SK-N-SH (cell line): Measurements from ENCODE around the gene WWOX. TPM values are rescaled to one million over a fixed set of nuclear protein-coding genes. Genes with fewer than 3 reads are reported as not detected.

ENCODE experiments used
- CTCF ChIA-PET: fragments of 300-600, 350-600 bp; formaldehyde crosslinking; extraction: SDS; loops from one replicate; lab custom pipeline; 2021; lab: Yijun Ruan, JAX
- POLR2A ChIA-PET: fragments of 350-600 bp; sonication (Branson Sonifier 250); formaldehyde crosslinking; extraction: SDS; loops from one replicate; lab custom pipeline; 2020; ENCODE audit warnings: antibody characterized with exemption, inconsistent platforms; lab: Yijun Ruan, JAX
- DNase-seq: peaks from one replicate; pipeline ENCODE4 v3.0.0; 2012
- H2AFZ ChIP-seq: fragments of 200-600 bp; sonication (generic); 2 replicates; pipeline ENCODE4 v1.8.1; 2016; ENCODE audit warnings: antibody characterized with exemption, mild to moderate bottlenecking, low read depth
- H3F3A ChIP-seq: fragments of 200-600 bp; sonication (generic); replicated peaks from 2 replicates; pipeline ENCODE3; 2016; ENCODE audit warnings: antibody characterized with exemption, mild to moderate bottlenecking; ENCODE audit not compliant: insufficient read depth
- H3K27ac ChIP-seq, 2 experiments: fragments of 200-500 bp in 1 of 2; fragments of 200-600 bp in 1 of 2; sonication (Bioruptor generic) in 1 of 2; sonication (generic), shearing (Covaris generic) in 1 of 2; 2 replicates each; pipeline versions ENCODE4 v1.5.1 to v1.6.1; 2014 to 2016; ENCODE audit warnings: low read depth in 2 of 2, inconsistent platforms in 1 of 2, low read length in 1 of 2, mild to moderate bottlenecking in 1 of 2, mixed read lengths in 1 of 2
- H3K27me3 ChIP-seq: fragments of 200-600 bp; sonication (generic), shearing (Covaris generic); 2 replicates; pipeline ENCODE4 v1.6.1; 2016; ENCODE audit warnings: mixed run types; ENCODE audit not compliant: insufficient read depth
- H3K36me3 ChIP-seq, 2 experiments: fragments of 200-500 bp in 1 of 2; fragments of 200-600 bp in 1 of 2; sonication (Bioruptor generic) in 1 of 2; sonication (generic) in 1 of 2; replicated peaks in 1 of 2; 2 replicates each; pipeline versions ENCODE3 to v1.5.1; 2014 to 2016; ENCODE audit warnings: low read length in 1 of 2, mild to moderate bottlenecking in 1 of 2; ENCODE audit not compliant: insufficient read depth in 2 of 2, control insufficient read depth in 1 of 2
- H3K4me1 ChIP-seq, 2 experiments: fragments of 200-500 bp in 1 of 2; fragments of 200-600 bp in 1 of 2; sonication (Bioruptor generic) in 1 of 2; sonication (generic), shearing (Covaris generic) in 1 of 2; 2 replicates each; pipeline versions ENCODE4 v1.5.1 to v1.6.1; 2014 to 2016; ENCODE audit warnings: low read depth in 1 of 2, low read length in 1 of 2, mixed run types in 1 of 2; ENCODE audit not compliant: insufficient read depth in 2 of 2, control insufficient read depth in 1 of 2
- H3K4me2 ChIP-seq: fragments of 200-600 bp; sonication (generic), shearing (Covaris generic); 2 replicates; pipeline ENCODE4 v1.6.1; 2017; ENCODE audit warnings: mixed run types
- H3K4me3 ChIP-seq, 2 experiments: fragments of 200-500 bp in 1 of 2; fragments of 200-600 bp in 1 of 2; sonication (Bioruptor generic) in 1 of 2; sonication (generic), shearing (Covaris generic) in 1 of 2; 2 replicates each; pipeline versions ENCODE4 v1.5.1 to v1.8.1; 2014 to 2016; ENCODE audit warnings: low read depth in 2 of 2, inconsistent platforms in 1 of 2, low read length in 1 of 2, mild to moderate bottlenecking in 1 of 2, mixed read lengths in 1 of 2, moderate library complexity in 1 of 2
- H3K79me2 ChIP-seq: fragments of 200-600 bp; sonication (generic); 2 replicates; pipeline ENCODE4 v1.8.1; 2017; ENCODE audit warnings: mild to moderate bottlenecking; ENCODE audit not compliant: insufficient read depth
- H3K9ac ChIP-seq: fragments of 200-600 bp; sonication (generic); 2 replicates; pipeline ENCODE4 v1.6.1; 2017; ENCODE audit warnings: mixed run types
- H3K9me2 ChIP-seq: fragments of 200-600 bp; sonication (generic); 2 replicates; pipeline ENCODE4 v1.6.1; 2017; ENCODE audit warnings: mixed run types
- H3K9me3 ChIP-seq: fragments of 200-600 bp; sonication (generic); 2 replicates; pipeline ENCODE4 v1.6.1; 2017; ENCODE audit warnings: mixed run types, mild to moderate bottlenecking, moderate library complexity
- H4K20me1 ChIP-seq: fragments of 200-600 bp; sonication (generic); 2 replicates; pipeline ENCODE4 v1.6.1; 2017; ENCODE audit warnings: mild to moderate bottlenecking, mixed run types; ENCODE audit not compliant: insufficient read depth
- CHD2 ChIP-seq: fragments of 150-350 bp; IDR thresholded peaks from 2 replicates; pipeline ENCODE4 v1.6.1; 2018; ENCODE audit warnings: low read length; ENCODE audit not compliant: partially characterized antibody
- CTCF ChIP-seq: fragments of 200-600 bp; sonication (generic); IDR thresholded peaks from 2 replicates; pipeline ENCODE4 v1.6.1; 2017; ENCODE audit warnings: antibody characterized with exemption, mild to moderate bottlenecking, moderate library complexity
- EP300 ChIP-seq, 2 experiments: IDR thresholded peaks; 2 replicates each; pipeline versions ENCODE4 v1.4.0 to v1.6.1; 2012; ENCODE audit warnings: borderline replicate concordance in 1 of 2, low read depth in 1 of 2, low read length in 1 of 2
- FOXM1 ChIP-seq: IDR thresholded peaks from 2 replicates; pipeline ENCODE4 v1.4.0; 2012; ENCODE audit warnings: low read depth, mild to moderate bottlenecking
- MAX ChIP-seq: IDR thresholded peaks from 2 replicates; pipeline ENCODE4 v1.4.0; 2012; ENCODE audit warnings: low read depth
- NFIC ChIP-seq: IDR thresholded peaks from 2 replicates; pipeline ENCODE4 v1.4.0; 2012; ENCODE audit warnings: borderline replicate concordance
- NRF1 ChIP-seq: IDR thresholded peaks from 2 replicates; pipeline ENCODE4 v1.6.1; 2012; ENCODE audit warnings: low read depth, mild to moderate bottlenecking, low read length
- PBX3 ChIP-seq: IDR thresholded peaks from 2 replicates; pipeline ENCODE4; 2012
- POLR2AphosphoS5 ChIP-seq: IDR thresholded peaks from 2 replicates; pipeline ENCODE4 v1.6.1; 2012; ENCODE audit warnings: low read depth, low read length
- RAD21 ChIP-seq: IDR thresholded peaks from 2 replicates; pipeline ENCODE4 v1.6.1; 2012; ENCODE audit warnings: mild to moderate bottlenecking, low read length
- RFX5 ChIP-seq: IDR thresholded peaks from 2 replicates; pipeline ENCODE4 v1.6.1; 2012; ENCODE audit warnings: mild to moderate bottlenecking, improper control_type of control experiment, low read length
- RXRA ChIP-seq: IDR thresholded peaks from 2 replicates; pipeline ENCODE4 v1.4.0; 2012; ENCODE audit warnings: low read depth, mild to moderate bottlenecking, borderline replicate concordance
- TCF12 ChIP-seq: IDR thresholded peaks from 2 replicates; pipeline ENCODE4 v1.4.0; 2012
- TEAD4 ChIP-seq: IDR thresholded peaks from 2 replicates; pipeline ENCODE4 v1.4.0; 2012; ENCODE audit warnings: mild to moderate bottlenecking, borderline replicate concordance; ENCODE audit not compliant: insufficient read depth
- USF2 ChIP-seq: fragments of 150-350 bp; IDR thresholded peaks from 2 replicates; pipeline ENCODE4 v1.6.1; 2017; ENCODE audit warnings: antibody characterized with exemption, low read length, low read depth, borderline replicate concordance
- YY1 ChIP-seq: IDR thresholded peaks from 2 replicates; pipeline ENCODE4 v1.4.0; 2012; ENCODE audit warnings: low read depth, mild to moderate bottlenecking
- ZBTB33 ChIP-seq: IDR thresholded peaks from 2 replicates; pipeline ENCODE4 v1.4.0; 2012; ENCODE audit warnings: low read depth, borderline replicate concordance
- WGBS: methylation state at CpG from one replicate; pipeline ENCODE4 v1.1.6; 2017; ENCODE audit warnings: low lambda C conversion rate; 5-methylcytosine and 5-hydroxymethylcytosine counted together
- polyA plus RNA-seq, 3 experiments: library from polyadenylated mRNA; depleted of rRNA; stranded (reverse); fragments of >200 nt; gene quantifications; 2 replicates each; pipeline ENCODE4 v1.2.3, GENCODE V29; 2012

The WWOX gene
- polyA plus RNA-seq, 1 of the 3 experiments (the other 2 are of a cell fraction) = 10.8 TPM

GRCh38 chr16:78102865-78103264 lies 3.4 kb downstream of the WWOX start:
- Histone ChIP-seq H3F3A (no peaks in the 10 kb centered on the region), H4K20me1 (no peaks in the 10 kb centered on the region), H3K79me2 (no peaks in the 10 kb centered on the region), H3K4me3 (no peak overlapping the region), H2AFZ (no peak overlapping the region), H3K36me3 (no peaks in the 10 kb centered on the region), H3K9ac (no peak overlapping the region), H3K4me2 (no peak overlapping the region), H3K9me3 (no peaks in the 10 kb centered on the region), H3K4me1 (peaks cover 5 to 10% of the 10 kb centered on the region in 2 experiments; a peak in 1 of 4 replicates), H3K27me3 (no peaks in the 10 kb centered on the region), H3K9me2 (no peaks in the 10 kb centered on the region), H3K27ac (no peak overlapping the region)
- CTCF ChIA-PET = no interaction called here
- WGBS = 78% methylated on average over 10 of the region's 11 CpGs
- no peak for DNase-seq
- POLR2A ChIA-PET = no interaction called here
- TF ChIP-seq TCF12 (no peak), RAD21 (no peak), PBX3 (no peak), EP300 (IDR thresholded peaks at IDR 0.05; ENCODE audit: borderline replicate concordance in 1 of 2, low read depth in 1 of 2, low read length in 1 of 2) (no peak), CHD2 (no peak), NRF1 (no peak), RFX5 (no peak), FOXM1 (no peak), POLR2AphosphoS5 (no peak), CTCF (no peak), MAX (no peak), ZBTB33 (no peak), TEAD4 (no peak), YY1 (no peak), USF2 (no peak), NFIC (no peak), RXRA (no peak)
